OCI-M2 (cell line): ENCODE results near the gene NRDC.
"Not testable (repeated sequence)": the region's sequence is repeated elsewhere in the genome, so short reads cannot be mapped to it uniquely, and the experiment has no call there.

Experiments used
- DNase-seq: peaks from one replicate; lab custom pipeline; 2025; ENCODE audit not compliant: unreplicated experiment; lab: John Stamatoyannopoulos, UW

The NRDC gene

GRCh38 chr1:51878616-51879336, at the start of gene NRDC:
Gene NRDC, minus strand, starts transcription at chr1:51878727. Its CDS starts 112 bp downstream, at chr1:51878615.
- peak; percentile 81 for DNase-seq

- DNase-seq, result no peak
These were observed 48.5 kb upstream of the NRDC start for GRCh38 chr1:51927029-51927428.

GRCh38 chr1:51926171-51926812, 47.8 kb upstream of the NRDC start:
- DNase-seq, result no peak

- DNase-seq, result no peak
These were observed 45.9 kb upstream of the NRDC start for GRCh38 chr1:51924455-51924854.

GRCh38 chr1:51922040-51922439, 43.5 kb upstream of the NRDC start:
- DNase-seq, result no peak

- DNase-seq, result no peak
These were observed 41.6 kb upstream of the NRDC start for GRCh38 chr1:51920130-51920529.

GRCh38 chr1:51919684-51920083, 41.2 kb upstream of the NRDC start:
- DNase-seq, result no peak

- DNase-seq, result no peak
These were observed 38.3 kb upstream of the NRDC start for GRCh38 chr1:51916587-51917405.

GRCh38 chr1:51915951-51916350, 37.4 kb upstream of the NRDC start:
- DNase-seq, result no peak

GRCh38 chr1:51912881-51913280, 34.4 kb upstream of the NRDC start:
- DNase-seq, result no peak

- DNase-seq, result no peak
These were observed 31.9 kb upstream of the NRDC start for GRCh38 chr1:51910221-51911000.

- DNase-seq, result no peak
These were observed 30.0 kb upstream of the NRDC start for GRCh38 chr1:51908499-51908898.

GRCh38 chr1:51907079-51907702, 28.7 kb upstream of the NRDC start:
- DNase-seq, result no peak

- DNase-seq, result no peak
These were observed 28.0 kb upstream of the NRDC start for GRCh38 chr1:51906306-51907078.

- no peak for DNase-seq
These were observed 23.9 kb upstream of the NRDC start for GRCh38 chr1:51902456-51902855.

- no peak for DNase-seq
These were observed 22.6 kb upstream of the NRDC start for GRCh38 chr1:51901151-51901550.

GRCh38 chr1:51899022-51899421, 20.5 kb upstream of the NRDC start:
- no peak for DNase-seq

GRCh38 chr1:51898090-51898734, 19.7 kb upstream of the NRDC start:
- DNase-seq, result no peak

GRCh38 chr1:51897699-51898031, 19.1 kb upstream of the NRDC start:
- no peak for DNase-seq

GRCh38 chr1:51894748-51895147, 16.2 kb upstream of the NRDC start:
- DNase-seq, result not testable (repeated sequence)
